Head of caudate nucleus (tissue), 42 donors: ENCODE results near the gene MED31.
"Not testable (repeated sequence)": the region's sequence is repeated elsewhere in the genome, so short reads cannot be mapped to it uniquely, and the experiment has no call there.

ENCODE experiments used
- DNase-seq, 42 donors: peaks; one replicate each; pipeline versions ENCODE4 v3.0.0 to v3.0.0-alpha.2; 2020 to 2021; ENCODE audit warnings: mixed read lengths in 7 of 42
- intact Hi-C: fragments of 100-400 bp; cut with DNase I; formaldehyde crosslinking; loops from one replicate; pipeline ENCODE4 v1.15.0; 2022

MED31 gene

DNA sequence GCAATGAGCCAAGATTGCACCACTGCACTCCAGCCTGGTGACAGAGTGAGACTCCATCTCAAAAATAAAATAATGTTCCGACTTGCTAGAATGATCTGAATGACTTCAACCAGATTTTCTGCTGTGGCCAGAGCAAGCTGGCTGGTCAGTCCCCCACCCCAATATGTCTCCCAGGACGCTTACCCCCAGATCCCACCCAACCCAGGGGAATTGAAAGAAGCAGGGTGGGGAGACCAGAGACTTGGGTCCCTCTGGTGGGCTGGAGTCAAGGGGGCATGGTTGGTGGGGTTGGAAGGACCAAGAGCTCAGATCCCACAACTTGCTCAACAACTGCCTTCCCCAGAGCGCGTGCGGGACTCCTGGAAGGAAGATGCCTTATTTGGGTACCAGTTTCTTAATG, 7.0 kb upstream of the MED31 start:
- intact Hi-C loops, result not testable (repeated sequence)

DNA sequence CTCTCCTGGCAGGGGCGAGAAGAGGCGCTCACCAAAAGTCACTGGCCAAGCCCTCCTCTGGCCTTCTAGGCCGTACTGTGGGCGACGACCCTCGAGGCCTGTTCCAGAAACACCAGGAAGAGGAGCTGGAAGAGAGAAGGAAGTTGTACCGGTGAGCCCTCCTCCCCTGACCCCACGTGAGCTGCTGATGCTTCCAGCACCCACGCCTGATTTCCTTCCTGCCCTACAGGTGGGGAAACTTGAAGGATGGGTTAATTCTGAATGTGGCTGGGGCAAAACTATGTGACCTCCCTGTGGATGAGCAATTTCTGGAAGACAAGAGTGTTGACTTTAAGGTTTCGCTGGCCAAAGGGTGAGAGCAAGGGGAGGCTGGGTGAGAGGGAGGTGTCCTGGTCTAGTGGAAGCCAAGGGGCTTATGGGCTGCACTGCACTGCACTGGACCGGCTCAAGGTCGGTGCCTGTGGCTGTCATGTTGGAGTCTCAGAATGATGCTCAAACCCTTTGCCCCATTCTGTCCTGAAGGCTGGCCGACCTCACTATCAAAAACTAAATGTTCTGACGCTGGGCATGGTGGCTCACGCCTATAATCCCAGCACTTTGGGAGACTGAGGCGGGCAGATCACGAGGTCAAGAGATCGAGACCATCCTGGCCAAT, 6.4 kb upstream of the MED31 start:
- intact Hi-C loops, result no loop called here
- peak in 9 of 42 donors; percentile 23 to 49 (median 38) for DNase-seq

More for the DNA sequence above, 7.0 kb upstream of the MED31 start:
- not testable (repeated sequence) for DNase-seq

- intact Hi-C loops, result not testable (repeated sequence)
Measured at GRCh38 chr17:6656797-6657632, 5.6 kb upstream of the MED31 start.

DNA sequence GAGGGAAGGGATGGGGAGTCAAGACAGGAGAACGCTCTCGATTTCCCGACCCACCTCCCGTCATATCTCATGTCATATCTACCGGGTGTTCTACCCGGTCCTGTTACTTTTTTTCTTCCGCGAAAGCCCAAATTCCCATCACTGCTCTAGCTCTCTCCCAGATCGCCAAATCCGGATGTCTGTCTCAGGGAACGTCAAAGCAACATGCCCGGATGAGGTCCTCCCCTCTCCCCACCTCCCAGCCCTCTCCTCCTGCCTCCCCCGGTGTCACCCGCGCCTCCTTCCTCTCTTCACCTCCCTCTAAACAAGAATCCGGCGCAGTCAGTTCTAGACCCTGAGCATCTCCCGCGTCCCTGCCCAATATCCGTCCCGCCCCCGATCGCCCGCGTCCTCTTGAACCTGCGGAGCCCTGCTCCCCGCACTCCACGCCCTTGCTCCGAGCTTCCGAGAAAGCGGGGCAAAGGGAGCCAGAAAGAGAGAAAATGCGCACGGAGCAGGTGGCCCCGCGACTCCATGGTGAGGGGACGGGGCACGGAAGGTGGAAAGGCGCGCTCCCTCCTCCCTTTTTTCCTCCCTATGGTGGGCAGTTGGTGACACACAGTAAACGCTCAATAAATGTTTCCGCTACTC, 4.4 kb upstream of the MED31 start:
- intact Hi-C loops, result not testable (repeated sequence)
- DNase-seq, result peak in 10 of 42 donors; percentile 30 to 72 (median 41)

More at GRCh38 chr17:6656797-6657632, 5.6 kb upstream of the MED31 start:
- DNase-seq, result peak in 26 of 42 donors; percentile 21 to 79 (median 57)

GRCh38 chr17:6654841-6655731, 3.7 kb upstream of the MED31 start:
- intact Hi-C loops, result loop anchor here (5.0 kb wide), 1 partner anchor 357 kb away; the partner anchor contains the start of gene RNASEK
- DNase-seq, result peak in 22 of 42 donors; percentile 25 to 77 (median 50)

GRCh38 chr17:6651919-6652452, 581 bp upstream of the MED31 start:
- peak in 11 of 42 donors; percentile 11 to 50 (median 38) for DNase-seq
- intact Hi-C loops, result loop anchor here (5.0 kb wide), 1 partner anchor 360 kb away; the partner anchor contains the start of gene RNASEK

GRCh38 chr17:6648181-6648580, 3.2 kb downstream of the MED31 start:
- intact Hi-C loops, result no loop called here
- DNase-seq, result no peak

DNA sequence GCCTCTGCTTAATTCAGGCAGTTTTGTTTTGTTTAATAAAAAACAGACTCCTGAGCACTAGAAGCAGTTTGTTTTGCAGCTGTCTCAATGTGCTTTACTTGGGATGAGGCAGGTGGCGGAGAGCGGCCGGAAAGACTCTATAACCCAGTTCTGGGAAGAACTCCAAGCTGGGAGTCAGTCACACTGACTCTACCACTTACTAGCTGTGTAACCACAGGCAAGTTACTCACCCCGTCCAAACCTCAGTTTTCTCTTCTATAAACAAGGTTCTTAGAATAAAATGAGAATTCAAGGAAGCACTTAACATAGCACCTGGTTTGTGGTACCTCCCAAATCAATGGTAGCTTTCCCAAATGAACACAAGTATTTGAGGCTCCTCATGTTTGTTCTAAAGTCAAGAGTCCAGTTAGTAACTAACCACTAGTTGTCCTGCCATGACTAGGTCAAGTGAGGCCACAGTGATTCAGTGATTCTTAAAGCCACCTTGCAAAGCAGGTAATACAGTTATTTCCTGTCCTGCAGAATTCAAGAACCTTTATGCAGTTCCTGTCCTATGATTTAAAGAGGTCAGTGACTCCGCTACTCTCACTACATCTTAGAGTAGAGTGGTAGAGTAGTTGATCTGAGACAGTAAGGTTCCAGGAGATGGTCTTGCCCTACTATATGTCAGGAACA, 7.8 kb downstream of the MED31 start:
- DNase-seq, result no peak
- intact Hi-C loops, result no loop called here

GRCh38 chr17:6642592-6642991, 8.8 kb downstream of the MED31 start:
- intact Hi-C loops, result no loop called here
- DNase-seq, result no peak

- DNase-seq, result peak in 2 of 42 donors; percentile 22 to 47
- intact Hi-C loops, result no loop called here
Measured at GRCh38 chr17:6641247-6641863, 10.1 kb downstream of the MED31 start.

DNA sequence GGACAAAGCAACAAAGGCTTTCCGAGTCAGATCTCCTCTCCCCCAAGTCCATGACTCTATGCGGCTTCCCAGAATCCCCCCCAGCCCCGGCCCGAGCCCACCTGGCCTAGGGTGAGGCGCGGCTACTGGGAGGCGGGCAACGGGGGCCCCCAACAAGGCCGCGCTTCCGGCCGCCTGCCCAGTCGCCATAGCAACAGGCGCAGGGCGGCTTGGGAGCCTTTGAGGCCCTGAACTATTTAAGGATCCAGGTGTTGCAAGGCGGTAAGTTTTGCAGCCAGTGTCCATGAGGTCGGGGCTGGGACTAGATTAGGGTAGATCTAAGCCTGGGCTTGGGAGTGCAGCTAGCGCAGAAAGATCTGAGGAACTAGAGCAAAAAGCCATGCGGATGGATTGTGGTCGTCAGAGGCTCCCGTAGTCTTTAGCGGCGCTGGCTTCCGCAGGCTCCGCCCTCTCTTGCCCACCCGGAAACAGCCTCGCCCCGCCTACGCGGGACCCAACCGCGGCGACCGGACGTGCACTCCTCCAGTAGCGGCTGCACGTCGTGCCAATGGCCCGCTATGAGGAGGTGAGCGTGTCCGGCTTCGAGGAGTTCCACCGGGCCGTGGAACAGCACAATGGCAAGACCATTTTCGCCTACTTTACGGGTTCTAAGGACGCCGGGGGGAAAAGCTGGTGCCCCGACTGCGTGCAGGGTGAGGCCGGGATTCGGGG, 10.7 kb downstream of the MED31 start, which contains the start of the genes KIAA0753 and TXNDC17:
TSS of gene KIAA0753 (minus strand) at position 176 of the 711 bp plus-strand sequence. CDS start 5,608 bp downstream, outside the sequence.
TSS of gene TXNDC17 (plus strand) at position 525 of the 711 bp plus-strand sequence. CDS start at position 548, 23 bp downstream.
- intact Hi-C loops, result no loop called here
- peak; percentile 77 to 96 (median 91) for DNase-seq

DNA sequence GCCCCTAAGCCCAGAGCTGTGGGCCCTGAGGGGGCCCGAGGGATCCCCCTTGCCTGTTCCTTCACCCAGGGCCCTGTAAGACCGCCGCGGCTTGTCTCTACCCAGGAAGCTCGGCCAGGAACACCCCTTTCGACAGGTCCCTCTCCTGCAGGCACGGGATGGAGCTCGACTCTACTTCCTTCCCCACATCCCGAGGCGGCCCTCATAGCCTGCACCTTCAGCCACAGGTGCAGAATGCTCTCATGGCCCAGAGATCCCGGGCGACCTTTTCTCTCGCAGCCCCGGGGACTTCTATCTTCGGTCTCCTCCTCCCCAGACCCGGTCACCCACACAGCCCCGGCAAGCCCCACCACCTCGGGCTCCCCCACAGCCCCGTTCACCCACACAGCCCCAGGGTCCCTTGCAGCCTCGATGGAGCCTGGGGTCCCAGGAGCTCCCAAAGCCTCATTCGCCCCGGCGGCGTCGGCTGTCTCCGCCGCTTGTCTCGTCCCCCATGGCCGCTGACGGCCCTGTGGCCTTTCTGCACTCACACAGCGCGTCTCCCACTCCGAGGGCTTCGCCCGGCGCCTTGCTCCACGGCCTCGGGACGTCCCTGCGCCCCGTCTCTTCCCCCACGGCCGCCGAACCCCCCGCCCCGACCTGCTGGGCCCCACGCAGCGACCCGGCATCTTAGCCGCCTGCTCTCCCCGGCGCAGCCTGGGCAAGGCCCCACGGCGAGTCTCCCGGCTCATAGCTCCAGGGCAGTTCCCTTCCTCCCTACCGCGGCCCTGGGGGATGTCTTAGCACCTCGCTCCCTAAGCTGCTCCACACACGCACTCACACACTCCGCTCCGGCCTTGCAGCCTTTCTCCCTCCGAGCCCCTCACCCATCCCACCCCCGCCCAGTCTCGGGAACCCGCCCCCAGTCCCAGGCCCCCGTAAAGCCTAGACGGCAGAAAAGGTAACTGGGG, 11.5 kb downstream of the MED31 start:
- peak in 25 of 42 donors; percentile 12 to 67 (median 42) for DNase-seq

GRCh38 chr17:6639014-6639585, 12.3 kb downstream of the MED31 start:
- intact Hi-C loops, result no loop called here
- peak in 19 of 42 donors; percentile 21 to 70 (median 38) for DNase-seq

More for the DNA sequence above, 11.5 kb downstream of the MED31 start:
- intact Hi-C loops, result no loop called here

GRCh38 chr17:6638046-6638908, 13.1 kb downstream of the MED31 start:
- DNase-seq, result peak in 1 of 42 donors; percentile 14
- intact Hi-C loops, result no loop called here
